BE2C (cell line): ENCODE results near the gene DPH2.

Source experiments
- DNase-seq: peaks from one replicate; pipeline ENCODE4 v3.0.0-alpha.2; 2020
- H3K27me3 ChIP-seq: fragments of 250-450 bp; sonication (Bioruptor Pico); 2 replicates; pipeline ENCODE4 v1.5.1; 2020; ENCODE audit warnings: mild to moderate bottlenecking
- H3K36me3 ChIP-seq: fragments of 250-450 bp; sonication (Bioruptor Pico); 2 replicates; pipeline ENCODE4 v1.5.1; 2020; ENCODE audit warnings: mild to moderate bottlenecking
- H3K4me1 ChIP-seq: fragments of 250-450 bp; sonication (Bioruptor Pico); 2 replicates; pipeline ENCODE4 v1.5.1; 2020
- H3K4me3 ChIP-seq: 2 replicates; pipeline ENCODE4 v1.5.1; 2011; ENCODE audit warnings: low read depth, low read length
- H3K9me3 ChIP-seq: fragments of 250-450 bp; sonication (Bioruptor Pico); 2 replicates; pipeline ENCODE4 v1.5.1; 2020
- TF ChIP-seq, protein P1 (sequence below): IDR thresholded peaks from 2 replicates; pipeline ENCODE4 v1.5.1; 2012; ENCODE audit warnings: mild to moderate bottlenecking, low read depth, low read length

The DPH2 gene

GRCh38 chr1:43981636-43982035 is 11.8 kb downstream of the DPH2 start:
- no peak overlapping the region for H3K4me3 ChIP-seq
- TF ChIP-seq, protein P1, sequence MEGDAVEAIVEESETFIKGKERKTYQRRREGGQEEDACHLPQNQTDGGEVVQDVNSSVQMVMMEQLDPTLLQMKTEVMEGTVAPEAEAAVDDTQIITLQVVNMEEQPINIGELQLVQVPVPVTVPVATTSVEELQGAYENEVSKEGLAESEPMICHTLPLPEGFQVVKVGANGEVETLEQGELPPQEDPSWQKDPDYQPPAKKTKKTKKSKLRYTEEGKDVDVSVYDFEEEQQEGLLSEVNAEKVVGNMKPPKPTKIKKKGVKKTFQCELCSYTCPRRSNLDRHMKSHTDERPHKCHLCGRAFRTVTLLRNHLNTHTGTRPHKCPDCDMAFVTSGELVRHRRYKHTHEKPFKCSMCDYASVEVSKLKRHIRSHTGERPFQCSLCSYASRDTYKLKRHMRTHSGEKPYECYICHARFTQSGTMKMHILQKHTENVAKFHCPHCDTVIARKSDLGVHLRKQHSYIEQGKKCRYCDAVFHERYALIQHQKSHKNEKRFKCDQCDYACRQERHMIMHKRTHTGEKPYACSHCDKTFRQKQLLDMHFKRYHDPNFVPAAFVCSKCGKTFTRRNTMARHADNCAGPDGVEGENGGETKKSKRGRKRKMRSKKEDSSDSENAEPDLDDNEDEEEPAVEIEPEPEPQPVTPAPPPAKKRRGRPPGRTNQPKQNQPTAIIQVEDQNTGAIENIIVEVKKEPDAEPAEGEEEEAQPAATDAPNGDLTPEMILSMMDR = no peak
- no peaks in the 10 kb centered on the region for H3K4me1 ChIP-seq
- H3K36me3 ChIP-seq = peaks cover 3% of the 10 kb centered on the region
- DNase-seq = no peak
- H3K27me3 ChIP-seq = no peaks in the 10 kb centered on the region
- no peaks in the 10 kb centered on the region for H3K9me3 ChIP-seq

GRCh38 chr1:43982241-43982640 is 12.4 kb downstream of the DPH2 start:
- TF ChIP-seq, protein P1 = no peak
- DNase-seq = no peak
- H3K36me3 ChIP-seq = no peaks in the 10 kb centered on the region

GRCh38 chr1:43982808-43983207 is 13.0 kb downstream of the DPH2 start:
- H3K4me1 ChIP-seq = no peaks in the 10 kb centered on the region
- H3K9me3 ChIP-seq = no peaks in the 10 kb centered on the region
- DNase-seq = no peak
- TF ChIP-seq, protein P1 = no peak
- H3K27me3 ChIP-seq = no peaks in the 10 kb centered on the region
- H3K36me3 ChIP-seq = no peaks in the 10 kb centered on the region
- H3K4me3 ChIP-seq = no peak overlapping the region

More at GRCh38 chr1:43982241-43982640, 12.4 kb downstream of the DPH2 start:
- Histone ChIP-seq H3K27me3 (no peaks in the 10 kb centered on the region), H3K4me3 (no peak overlapping the region), H3K4me1 (no peaks in the 10 kb centered on the region), H3K9me3 (no peaks in the 10 kb centered on the region)

- H3K4me1 ChIP-seq = no peaks in the 10 kb centered on the region
- H3K36me3 ChIP-seq = no peaks in the 10 kb centered on the region
- DNase-seq = no peak
- H3K27me3 ChIP-seq = no peaks in the 10 kb centered on the region
- TF ChIP-seq, protein P1 = no peak
- H3K4me3 ChIP-seq = no peak overlapping the region
- no peaks in the 10 kb centered on the region for H3K9me3 ChIP-seq
These were observed 13.6 kb downstream of the DPH2 start for GRCh38 chr1:43983253-43983899.

GRCh38 chr1:43984855-43985254 is 15.0 kb downstream of the DPH2 start:
- DNase-seq = no peak
- Histone ChIP-seq H3K36me3 (no peaks in the 10 kb centered on the region), H3K9me3 (no peaks in the 10 kb centered on the region), H3K4me3 (no peak overlapping the region), H3K4me1 (no peaks in the 10 kb centered on the region), H3K27me3 (no peaks in the 10 kb centered on the region)
- TF ChIP-seq, protein P1 = no peak

GRCh38 chr1:43985984-43986595 is 16.3 kb downstream of the DPH2 start:
- DNase-seq = no peak
- no peaks in the 10 kb centered on the region for H3K9me3 ChIP-seq
- no peaks in the 10 kb centered on the region for H3K27me3 ChIP-seq
- no peaks in the 10 kb centered on the region for H3K4me1 ChIP-seq
- no peak overlapping the region for H3K4me3 ChIP-seq
- TF ChIP-seq, protein P1 = no peak
- H3K36me3 ChIP-seq = no peaks in the 10 kb centered on the region
